SW480 (cell line): ENCODE measurements around the gene ALPL.
A peak's percentile ranks its signal among the peaks of the same experiment; 100 is the strongest.
"Not testable (repeated sequence)": the region's sequence is repeated elsewhere in the genome, so short reads cannot be mapped to it uniquely, and the experiment has no call there.

ENCODE experiments used
- DNase-seq: peaks from one replicate; pipeline ENCODE4 v3.0.0-alpha.2; 2016; ENCODE audit warnings: low spot score

ALPL gene

GRCh38 chr1:21559788-21560567 is 50.8 kb downstream of the ALPL start:
- DNase-seq = no peak

GRCh38 chr1:21560916-21561638 is 51.9 kb downstream of the ALPL start:
- no peak for DNase-seq

- DNase-seq = no peak
Observed at GRCh38 chr1:21562896-21563295, 53.7 kb downstream of the ALPL start.

- no peak for DNase-seq
Observed at GRCh38 chr1:21563971-21564370, 54.7 kb downstream of the ALPL start.

- DNase-seq = no peak
Observed at GRCh38 chr1:21564521-21565095, 55.4 kb downstream of the ALPL start.

- no peak for DNase-seq
Observed at GRCh38 chr1:21565285-21565684, 56.1 kb downstream of the ALPL start.

GRCh38 chr1:21566361-21566760 is 57.1 kb downstream of the ALPL start:
- DNase-seq = not testable (repeated sequence)

- DNase-seq = no peak
Observed at GRCh38 chr1:21567241-21568005, 58.2 kb downstream of the ALPL start.

- no peak for DNase-seq
Observed at GRCh38 chr1:21568006-21568746, 59.0 kb downstream of the ALPL start.

GRCh38 chr1:21568809-21569385 is 59.7 kb downstream of the ALPL start:
- no peak for DNase-seq

GRCh38 chr1:21569820-21570527 is 60.8 kb downstream of the ALPL start:
- no peak for DNase-seq

- no peak for DNase-seq
Observed at GRCh38 chr1:21570528-21570875, 61.3 kb downstream of the ALPL start.

- DNase-seq = no peak
Observed at GRCh38 chr1:21570885-21571284, 61.7 kb downstream of the ALPL start.

- DNase-seq = no peak
Observed at GRCh38 chr1:21572221-21572620, 63.0 kb downstream of the ALPL start.

- DNase-seq = no peak
Observed at GRCh38 chr1:21572735-21573277, 63.6 kb downstream of the ALPL start.

- DNase-seq = no peak
Observed at GRCh38 chr1:21573475-21573874, 64.3 kb downstream of the ALPL start.

GRCh38 chr1:21573971-21574465 is 64.8 kb downstream of the ALPL start:
- peak; percentile 88 for DNase-seq

- peak; percentile 92 for DNase-seq
Observed at GRCh38 chr1:21574466-21575151, 65.4 kb downstream of the ALPL start.

GRCh38 chr1:21575351-21575942 is 66.2 kb downstream of the ALPL start:
- no peak for DNase-seq
